Measurements from ENCODE around the gene ZNF585A. TPM values are rescaled to one million over a fixed set of nuclear protein-coding genes. Genes with fewer than 3 reads are reported as not detected.
"Not testable (repeated sequence)": the region's sequence is repeated elsewhere in the genome, so short reads cannot be mapped to it uniquely, and the experiment has no call there.

The ZNF585A gene
- total RNA-seq = 10 to 100 TPM in 1 of 2 donors, 1 to 10 TPM in 1; 7.6 to 10.3 TPM
- long read RNA-seq, full-length matches to known transcripts = 9 of 9 reads
- long read RNA-seq, partial matches to known transcripts = 0 of 9 reads
- long read RNA-seq, other reads (novel, unspliced or antisense) = 0 of 9 reads

GRCh38 chr19:37172368-37173366, at the start of gene ZNF585A:
Gene ZNF585A (minus strand): TSS chr19:37172695. CDS start chr19:37169910, 2,785 bp downstream.
- peak; percentile 91 to 94 for DNase-seq
- intact Hi-C loops (cut with DNase I, micrococcal nuclease) = loop anchor here in 1 of 2 donors (5.0 kb wide), 1 partner anchor 40 kb away; the partner anchor contains the start of gene ZNF585B
- ATAC-seq = peak; percentile 100

GRCh38 chr19:37221136-37221535, 48.6 kb upstream of the ZNF585A start:
- no peak for ATAC-seq
- DNase-seq = no peak
- intact Hi-C loops (cut with DNase I, micrococcal nuclease) = no loop called here

GRCh38 chr19:37220383-37220782, 47.9 kb upstream of the ZNF585A start:
- no peak for DNase-seq
- no peak for ATAC-seq
- intact Hi-C loops (cut with DNase I, micrococcal nuclease) = no loop called here

- intact Hi-C loops (cut with DNase I, micrococcal nuclease) = no loop called here
- ATAC-seq = no peak
Observed at GRCh38 chr19:37218592-37218935, 46.1 kb upstream of the ZNF585A start.

GRCh38 chr19:37217775-37218591, 45.5 kb upstream of the ZNF585A start, which contains the start of gene ZNF383:
Gene ZNF383 (plus strand): TSS chr19:37218214. CDS start chr19:37230454, 12,240 bp downstream.
- ATAC-seq (peak; percentile 97), DNase-seq (peak; percentile 88 to 90)
- intact Hi-C loops (cut with DNase I, micrococcal nuclease) = no loop called here

More at GRCh38 chr19:37218592-37218935, 46.1 kb upstream of the ZNF585A start:
- no peak for DNase-seq

GRCh38 chr19:37217480-37217774, 44.9 kb upstream of the ZNF585A start:
- intact Hi-C loops (cut with DNase I, micrococcal nuclease) = no loop called here

GRCh38 chr19:37197768-37198167, 25.3 kb upstream of the ZNF585A start:
- intact Hi-C loops (cut with DNase I, micrococcal nuclease) = no loop called here
- ATAC-seq (no peak), DNase-seq (no peak)

More at GRCh38 chr19:37217480-37217774, 44.9 kb upstream of the ZNF585A start:
- no peak for ATAC-seq
- no peak for DNase-seq

- intact Hi-C loops (cut with DNase I, micrococcal nuclease); ATAC-seq; DNase-seq: not testable (repeated sequence)
Observed at GRCh38 chr19:37197115-37197514, 24.6 kb upstream of the ZNF585A start.

- intact Hi-C loops (cut with DNase I, micrococcal nuclease); ATAC-seq; DNase-seq: not testable (repeated sequence)
Observed at GRCh38 chr19:37195248-37195647, 22.8 kb upstream of the ZNF585A start.

- ATAC-seq; intact Hi-C loops (cut with DNase I, micrococcal nuclease); DNase-seq: not testable (repeated sequence)
Observed at GRCh38 chr19:37186071-37186470, 13.6 kb upstream of the ZNF585A start.

GRCh38 chr19:37165635-37166034, 6.9 kb downstream of the ZNF585A start:
- no peak for DNase-seq
- no peak for ATAC-seq
- intact Hi-C loops (cut with DNase I, micrococcal nuclease) = no loop called here

- intact Hi-C loops (cut with DNase I, micrococcal nuclease) = no loop called here
Observed at GRCh38 chr19:37160153-37160552, 12.3 kb downstream of the ZNF585A start.

GRCh38 chr19:37148214-37148613, 24.3 kb downstream of the ZNF585A start:
- no peak for ATAC-seq
- no peak for DNase-seq
- intact Hi-C loops (cut with DNase I, micrococcal nuclease) = no loop called here

More at GRCh38 chr19:37160153-37160552, 12.3 kb downstream of the ZNF585A start:
- no peak for ATAC-seq
- DNase-seq = no peak

GRCh38 chr19:37136111-37136510, 36.4 kb downstream of the ZNF585A start:
- DNase-seq (no peak), ATAC-seq (no peak)

GRCh38 chr19:37128821-37129177, 43.7 kb downstream of the ZNF585A start:
- ATAC-seq = no peak
- DNase-seq = no peak
- intact Hi-C loops (cut with DNase I, micrococcal nuclease) = no loop called here

More at GRCh38 chr19:37136111-37136510, 36.4 kb downstream of the ZNF585A start:
- intact Hi-C loops (cut with DNase I, micrococcal nuclease) = no loop called here

GRCh38 chr19:37127999-37128820, 44.3 kb downstream of the ZNF585A start:
- no peak for DNase-seq
- intact Hi-C loops (cut with DNase I, micrococcal nuclease) = no loop called here
- ATAC-seq = no peak

- intact Hi-C loops (cut with DNase I, micrococcal nuclease); ATAC-seq; DNase-seq: not testable (repeated sequence)
Observed at GRCh38 chr19:37122093-37122492, 50.4 kb downstream of the ZNF585A start.

GRCh38 chr19:37114001-37114400, 58.5 kb downstream of the ZNF585A start:
- intact Hi-C loops (cut with DNase I, micrococcal nuclease) = no loop called here
- DNase-seq (no peak), ATAC-seq (no peak)

Data from left colon (tissue), 2 donors.